ENCODE data around the gene SMAD6. TPM values are rescaled to one million over a fixed set of nuclear protein-coding genes. Genes with fewer than 3 reads are reported as not detected.
"Not testable (repeated sequence)": the region's sequence is repeated elsewhere in the genome, so short reads cannot be mapped to it uniquely, and the experiment has no call there.

SMAD6 gene
- total RNA-seq, 1 donor from 2014 or later = 2.7 TPM

GRCh38 chr15:66757030-66757429 lies 55.0 kb downstream of the SMAD6 start:
- H3K27me3 ChIP-seq (ENCODE audit: insufficient read depth, low read length) = no peaks in the 10 kb centered on the region
- peaks cover 3% of the 10 kb centered on the region for H3K9me3 ChIP-seq (ENCODE audit: insufficient read depth, low read depth, low read length)
- DNase-seq (ENCODE audit: low read depth) = no peak
- no peak overlapping the region for H3K27ac ChIP-seq (ENCODE audit: low read depth, low read length)
- no peak overlapping the region for H3K4me2 ChIP-seq (ENCODE audit: low read length)
- peaks cover 13% of the 10 kb centered on the region for H3K79me2 ChIP-seq (ENCODE audit: insufficient read depth, low read length)
- no peak for FAIRE-seq
- TF ChIP-seq EZH2 (IDR thresholded peaks at IDR 0.05; ENCODE audit: insufficient read depth, low read length) (no peak), CTCF (IDR thresholded peaks at IDR 0.05; ENCODE audit: insufficient read depth, low read depth, low read length) (no peak)
- no peak overlapping the region for H3K4me3 Mint-ChIP-seq (ENCODE audit: unreplicated experiment)
- no peak overlapping the region for H3K9ac ChIP-seq (ENCODE audit: low read length)
- H3K27ac Mint-ChIP-seq (ENCODE audit: unreplicated experiment) = no peak overlapping the region
- H2AFZ ChIP-seq (ENCODE audit: low read depth, low read length) = no peak overlapping the region
- H3K4me1 ChIP-seq (ENCODE audit: insufficient read depth, low read length) = peaks cover 11% of the 10 kb centered on the region
- H3K4me1 Mint-ChIP-seq (ENCODE audit: low read depth, unreplicated experiment) = peaks cover 12% of the 10 kb centered on the region
- peaks cover 23% of the 10 kb centered on the region for H4K20me1 ChIP-seq (ENCODE audit: insufficient read depth, low read length)
- H3K36me3 ChIP-seq (ENCODE audit: insufficient read depth, low read length) = no peaks in the 10 kb centered on the region
- H3K9me3 Mint-ChIP-seq (ENCODE audit: unreplicated experiment) = peaks cover 8% of the 10 kb centered on the region
- peaks cover 10% of the 10 kb centered on the region for H3K36me3 Mint-ChIP-seq (ENCODE audit: low read depth, unreplicated experiment)
- H3K27me3 Mint-ChIP-seq (ENCODE audit: low read depth, unreplicated experiment) = peaks cover 9% of the 10 kb centered on the region
- no peak overlapping the region for H3K4me3 ChIP-seq (ENCODE audit: insufficient read depth, low read depth, low read length)

GRCh38 chr15:66757521-66757920 lies 55.5 kb downstream of the SMAD6 start:
- no peak overlapping the region for H3K27ac Mint-ChIP-seq (ENCODE audit: unreplicated experiment)
- no peak for FAIRE-seq

GRCh38 chr15:66758217-66758616 lies 56.2 kb downstream of the SMAD6 start:
- H3K27me3 ChIP-seq (ENCODE audit: insufficient read depth, low read length); DNase-seq (ENCODE audit: low read depth); H3K9me3 ChIP-seq (ENCODE audit: insufficient read depth, low read depth, low read length); H3K9me3 Mint-ChIP-seq (ENCODE audit: unreplicated experiment); H3K4me3 ChIP-seq (ENCODE audit: insufficient read depth, low read depth, low read length); H2AFZ ChIP-seq (ENCODE audit: low read depth, low read length); H3K27me3 Mint-ChIP-seq (ENCODE audit: low read depth, unreplicated experiment); H3K27ac ChIP-seq (ENCODE audit: low read depth, low read length); H3K4me3 Mint-ChIP-seq (ENCODE audit: unreplicated experiment); H3K36me3 ChIP-seq (ENCODE audit: insufficient read depth, low read length); H3K27ac Mint-ChIP-seq (ENCODE audit: unreplicated experiment); H3K9ac ChIP-seq (ENCODE audit: low read length); H3K4me2 ChIP-seq (ENCODE audit: low read length); FAIRE-seq: not testable (repeated sequence)
- H3K79me2 ChIP-seq (ENCODE audit: insufficient read depth, low read length) = peaks cover 16% of the 10 kb centered on the region
- Mint-ChIP-seq H3K4me1 (ENCODE audit: low read depth, unreplicated experiment) (peaks cover 15% of the 10 kb centered on the region), H3K36me3 (ENCODE audit: low read depth, unreplicated experiment) (peaks cover 10% of the 10 kb centered on the region)
- H4K20me1 ChIP-seq (ENCODE audit: insufficient read depth, low read length) = peaks cover 29% of the 10 kb centered on the region
- peaks cover 21% of the 10 kb centered on the region for H3K4me1 ChIP-seq (ENCODE audit: insufficient read depth, low read length)

More at GRCh38 chr15:66757521-66757920, 55.5 kb downstream of the SMAD6 start:
- peaks cover 15% of the 10 kb centered on the region for H3K4me1 Mint-ChIP-seq (ENCODE audit: low read depth, unreplicated experiment)
- Histone ChIP-seq H3K4me2 (ENCODE audit: low read length) (no peak overlapping the region), H3K9me3 (ENCODE audit: insufficient read depth, low read depth, low read length) (peaks cover 3% of the 10 kb centered on the region), H3K79me2 (ENCODE audit: insufficient read depth, low read length) (peaks cover 13% of the 10 kb centered on the region), H4K20me1 (ENCODE audit: insufficient read depth, low read length) (peaks cover 22% of the 10 kb centered on the region), H3K27me3 (ENCODE audit: insufficient read depth, low read length) (no peaks in the 10 kb centered on the region), H3K9ac (ENCODE audit: low read length) (no peak overlapping the region), H3K4me3 (ENCODE audit: insufficient read depth, low read depth, low read length) (no peak overlapping the region), H3K4me1 (ENCODE audit: insufficient read depth, low read length) (peaks cover 14% of the 10 kb centered on the region), H2AFZ (ENCODE audit: low read depth, low read length) (no peak overlapping the region), H3K36me3 (ENCODE audit: insufficient read depth, low read length) (no peaks in the 10 kb centered on the region), H3K27ac (ENCODE audit: low read depth, low read length) (no peak overlapping the region)
- TF ChIP-seq CTCF (IDR thresholded peaks at IDR 0.05; ENCODE audit: insufficient read depth, low read depth, low read length) (no peak), EZH2 (IDR thresholded peaks at IDR 0.05; ENCODE audit: insufficient read depth, low read length) (no peak)
- no peak overlapping the region for H3K4me3 Mint-ChIP-seq (ENCODE audit: unreplicated experiment)
- H3K27me3 Mint-ChIP-seq (ENCODE audit: low read depth, unreplicated experiment) = peaks cover 9% of the 10 kb centered on the region
- H3K36me3 Mint-ChIP-seq (ENCODE audit: low read depth, unreplicated experiment) = peaks cover 10% of the 10 kb centered on the region
- no peak for DNase-seq (ENCODE audit: low read depth)
- H3K9me3 Mint-ChIP-seq (ENCODE audit: unreplicated experiment) = peaks cover 8% of the 10 kb centered on the region

Data from astrocyte (in vitro differentiated cells and primary cell).